ENCODE data around the gene SEMA6A. TPM values are rescaled to one million over a fixed set of nuclear protein-coding genes. Genes with fewer than 3 reads are reported as not detected.
"Not testable (repeated sequence)": the region's sequence is repeated elsewhere in the genome, so short reads cannot be mapped to it uniquely, and the experiment has no call there.

SEMA6A gene
- total RNA-seq, 5 donors from 2014 or later (not counting 1 experiment from before 2014, with no cell fraction given), result 0.79 to 0.88 (median 0.79) TPM; not detected in 2

DNA sequence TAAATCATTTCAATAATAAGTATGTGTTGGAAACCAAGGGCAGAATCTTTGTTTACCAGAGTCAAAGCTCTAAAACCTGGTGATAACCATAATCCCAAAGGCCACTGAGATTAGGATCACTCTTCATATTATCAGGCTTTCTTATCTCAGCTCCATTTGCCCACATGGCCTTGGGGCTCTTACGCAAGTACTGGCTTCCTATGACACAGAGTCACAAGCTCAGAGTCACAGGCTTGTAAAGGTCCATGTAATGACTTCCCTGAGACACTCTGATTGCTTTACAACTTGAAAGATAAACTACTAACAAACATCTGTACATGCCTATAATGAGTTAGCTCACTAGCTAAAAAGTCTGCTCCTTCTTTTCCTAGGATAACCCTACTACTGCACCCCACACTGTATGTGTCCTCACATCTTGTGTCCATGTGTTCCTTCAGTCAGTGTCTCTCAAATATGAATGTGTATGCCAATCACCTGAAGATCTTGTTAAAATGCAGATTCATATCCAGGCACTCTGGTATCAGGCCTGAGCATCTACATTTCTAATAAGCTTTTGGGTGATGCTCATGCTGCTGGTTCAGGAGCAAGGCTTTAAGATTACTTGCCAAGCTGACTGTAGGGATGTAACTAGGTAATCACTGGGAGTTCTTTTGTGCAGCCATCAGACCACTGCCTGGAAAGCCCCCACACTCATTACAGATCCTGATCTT lies 28.4 kb downstream of the SEMA6A start:
- no peak overlapping the region for H3K4me3 ChIP-seq (ENCODE audit: control insufficient read depth in 1 of 2, extremely low read depth in 1 of 2, low read length in 1 of 2)
- no peak overlapping the region for H3K27ac ChIP-seq (ENCODE audit: low read length)
- no peaks in the 10 kb centered on the region for H3K27me3 ChIP-seq (replicated peaks in 1 of 2; ENCODE audit: control insufficient read depth in 2 of 2, extremely low read depth in 1 of 2, insufficient read depth in 2 of 2, low read length in 1 of 2)
- H3K9me3 ChIP-seq, result peaks cover 2% of the 10 kb centered on the region
- ChIA-PET POLR2A (no interaction called here), CTCF (no interaction called here)
- ATAC-seq (replicated peaks in 1 of 4) (no peak), DNase-seq (no peak)
- no peaks in the 10 kb centered on the region for H3K36me3 ChIP-seq (ENCODE audit: control insufficient read depth in 2 of 2, extremely low read depth in 1 of 2, insufficient read depth in 1 of 2, low read length in 1 of 2)
- Mint-ChIP-seq H3K36me3 (no peaks in the 10 kb centered on the region), H3K4me1 (no peaks in the 10 kb centered on the region), H3K27me3 (peaks cover 4 to 7% of the 10 kb centered on the region in 2 donors), H3K27ac (no peak overlapping the region), H3K9me3 (peaks cover 10 to 22% (median 20%) of the 10 kb centered on the region in 3 donors), H3K4me3 (no peak overlapping the region)
- no peaks in the 10 kb centered on the region for H3K4me1 ChIP-seq (ENCODE audit: control insufficient read depth in 1 of 2, extremely low read depth in 1 of 2, insufficient read depth in 2 of 2, low read length in 2 of 2)
- 91% methylated on average over 1 of the region's 1 CpG for WGBS (ENCODE audit: insufficient coverage)

DNA sequence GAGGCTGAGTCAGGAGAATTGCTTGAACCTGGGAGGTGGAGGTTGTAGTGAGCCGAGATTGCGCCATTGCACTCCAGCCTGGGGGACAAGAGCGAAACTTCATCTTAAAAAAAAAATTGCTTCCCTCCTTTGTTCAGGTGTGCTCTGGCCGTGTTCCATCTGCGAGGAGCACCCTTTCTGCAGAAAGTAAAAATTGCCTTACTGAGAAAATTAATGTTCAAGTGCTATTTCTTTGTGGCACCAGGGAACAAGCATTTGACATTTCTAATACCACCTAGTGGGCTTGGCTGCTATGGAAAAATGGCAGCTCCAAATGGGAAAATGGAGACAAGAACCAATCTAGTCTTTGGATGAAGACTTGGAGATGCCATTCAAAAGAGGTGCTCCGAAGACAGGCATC lies 29.2 kb downstream of the SEMA6A start:
- H3K27ac ChIP-seq (ENCODE audit: low read length); ATAC-seq (replicated peaks in 1 of 4); H3K27me3 ChIP-seq (replicated peaks in 1 of 2; ENCODE audit: control insufficient read depth in 2 of 2, extremely low read depth in 1 of 2, insufficient read depth in 2 of 2, low read length in 1 of 2); DNase-seq; H3K4me3 ChIP-seq (ENCODE audit: control insufficient read depth in 1 of 2, extremely low read depth in 1 of 2, low read length in 1 of 2); H3K36me3 Mint-ChIP-seq; H3K4me3 Mint-ChIP-seq; H3K4me1 ChIP-seq (ENCODE audit: control insufficient read depth in 1 of 2, extremely low read depth in 1 of 2, insufficient read depth in 2 of 2, low read length in 2 of 2); H3K36me3 ChIP-seq (ENCODE audit: control insufficient read depth in 2 of 2, extremely low read depth in 1 of 2, insufficient read depth in 1 of 2, low read length in 1 of 2); POLR2A ChIA-PET; H3K27ac Mint-ChIP-seq; CTCF ChIA-PET; H3K9me3 ChIP-seq; H3K4me1 Mint-ChIP-seq; H3K27me3 Mint-ChIP-seq: not testable (repeated sequence)
- WGBS (ENCODE audit: insufficient coverage), result no CpG with 5 or more reads among the region's 6 CpGs
- peaks cover 10 to 22% (median 22%) of the 10 kb centered on the region in 3 donors for H3K9me3 Mint-ChIP-seq

DNA sequence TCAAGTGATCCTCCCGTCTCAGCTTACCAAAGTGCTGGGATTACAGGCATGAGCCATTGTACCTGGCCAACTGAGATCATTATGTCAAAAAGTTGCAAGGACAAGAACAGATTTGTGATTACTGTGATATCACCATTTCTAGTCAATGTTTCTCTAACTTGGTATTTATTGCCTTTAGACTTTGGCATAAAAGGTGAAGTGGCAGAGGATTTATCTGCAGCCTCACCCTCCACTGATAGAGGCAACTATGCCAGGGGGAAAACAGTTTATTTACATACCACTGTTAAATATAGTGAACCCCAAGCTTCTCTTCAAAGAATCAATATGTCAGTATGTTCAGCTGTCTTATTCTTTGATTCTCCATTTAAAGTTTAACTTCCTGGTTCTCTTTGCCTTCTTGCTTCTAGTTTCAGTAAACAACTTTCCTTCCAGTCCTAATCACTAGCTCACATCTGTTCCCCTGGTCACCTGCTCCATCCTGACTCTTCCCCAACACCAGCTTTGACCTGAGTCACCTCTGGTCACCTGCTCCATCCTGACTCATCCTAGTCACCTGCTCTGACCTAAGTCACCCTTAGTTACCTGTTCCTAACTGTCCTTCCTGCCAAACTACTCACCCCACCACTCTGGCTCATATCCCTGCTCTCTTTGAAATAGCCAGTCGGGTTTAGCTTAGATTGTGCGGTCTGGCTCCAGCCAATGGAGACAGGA lies 29.9 kb downstream of the SEMA6A start:
- Histone ChIP-seq H3K27ac (ENCODE audit: low read length) (no peak overlapping the region), H3K36me3 (ENCODE audit: control insufficient read depth in 2 of 2, extremely low read depth in 1 of 2, insufficient read depth in 1 of 2, low read length in 1 of 2) (no peaks in the 10 kb centered on the region), H3K27me3 (replicated peaks in 1 of 2; ENCODE audit: control insufficient read depth in 2 of 2, extremely low read depth in 1 of 2, insufficient read depth in 2 of 2, low read length in 1 of 2) (no peaks in the 10 kb centered on the region), H3K4me1 (ENCODE audit: control insufficient read depth in 1 of 2, extremely low read depth in 1 of 2, insufficient read depth in 2 of 2, low read length in 2 of 2) (no peaks in the 10 kb centered on the region), H3K4me3 (ENCODE audit: control insufficient read depth in 1 of 2, extremely low read depth in 1 of 2, low read length in 1 of 2) (no peak overlapping the region), H3K9me3 (peaks cover 2% of the 10 kb centered on the region)
- H3K27ac Mint-ChIP-seq, result peak overlapping the region in 1 of 2 donors; percentile 28
- CTCF ChIA-PET, result no interaction called here
- WGBS (ENCODE audit: insufficient coverage), result 93% methylated on average over 3 of the region's 3 CpGs
- H3K36me3 Mint-ChIP-seq, result no peaks in the 10 kb centered on the region
- POLR2A ChIA-PET, result no interaction called here
- ATAC-seq (replicated peaks in 1 of 4) (no peak), DNase-seq (no peak)
- H3K4me3 Mint-ChIP-seq, result no peak overlapping the region
- no peaks in the 10 kb centered on the region for H3K4me1 Mint-ChIP-seq
- peaks cover 4 to 7% of the 10 kb centered on the region in 2 donors for H3K27me3 Mint-ChIP-seq
- peaks cover 10 to 22% (median 22%) of the 10 kb centered on the region in 3 donors for H3K9me3 Mint-ChIP-seq

DNA sequence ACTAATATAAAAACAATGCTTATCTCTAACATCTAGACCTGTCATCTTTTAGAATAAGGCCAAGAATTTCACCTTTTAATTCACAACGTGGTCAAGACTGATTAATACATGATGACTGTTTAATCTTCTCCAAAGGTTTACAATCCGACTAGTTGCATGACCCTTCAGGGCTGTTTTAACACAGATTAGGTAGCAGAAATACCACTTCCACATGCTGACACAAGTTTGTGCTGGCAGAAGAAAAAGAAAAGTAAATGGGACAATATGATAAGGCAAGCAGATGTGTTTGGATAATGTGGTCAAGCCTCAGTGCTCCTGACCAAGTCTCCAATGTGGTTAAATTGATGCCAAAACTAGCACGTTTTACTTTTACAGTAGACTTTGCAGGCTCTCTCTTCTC lies 31.1 kb downstream of the SEMA6A start:
- no peak overlapping the region for H3K4me3 Mint-ChIP-seq
- ChIA-PET CTCF (no interaction called here), POLR2A (no interaction called here)
- Histone ChIP-seq H3K4me3 (ENCODE audit: control insufficient read depth in 1 of 2, extremely low read depth in 1 of 2, low read length in 1 of 2) (no peak overlapping the region), H3K36me3 (ENCODE audit: control insufficient read depth in 2 of 2, extremely low read depth in 1 of 2, insufficient read depth in 1 of 2, low read length in 1 of 2) (no peaks in the 10 kb centered on the region), H3K27me3 (replicated peaks in 1 of 2; ENCODE audit: control insufficient read depth in 2 of 2, extremely low read depth in 1 of 2, insufficient read depth in 2 of 2, low read length in 1 of 2) (no peaks in the 10 kb centered on the region), H3K27ac (ENCODE audit: low read length) (no peak overlapping the region), H3K4me1 (ENCODE audit: control insufficient read depth in 1 of 2, extremely low read depth in 1 of 2, insufficient read depth in 2 of 2, low read length in 2 of 2) (no peaks in the 10 kb centered on the region), H3K9me3 (peaks cover 2% of the 10 kb centered on the region)
- no peaks in the 10 kb centered on the region for H3K4me1 Mint-ChIP-seq
- H3K36me3 Mint-ChIP-seq, result no peaks in the 10 kb centered on the region
- DNase-seq (no peak), ATAC-seq (replicated peaks in 1 of 4) (no peak)
- peaks cover 10 to 22% (median 22%) of the 10 kb centered on the region in 3 donors for H3K9me3 Mint-ChIP-seq
- H3K27me3 Mint-ChIP-seq, result peaks cover 0 to 7% of the 10 kb centered on the region in 2 donors
- no CpG with 5 or more reads among the region's 3 CpGs for WGBS (ENCODE audit: insufficient coverage)
- H3K27ac Mint-ChIP-seq, result no peak overlapping the region

DNA sequence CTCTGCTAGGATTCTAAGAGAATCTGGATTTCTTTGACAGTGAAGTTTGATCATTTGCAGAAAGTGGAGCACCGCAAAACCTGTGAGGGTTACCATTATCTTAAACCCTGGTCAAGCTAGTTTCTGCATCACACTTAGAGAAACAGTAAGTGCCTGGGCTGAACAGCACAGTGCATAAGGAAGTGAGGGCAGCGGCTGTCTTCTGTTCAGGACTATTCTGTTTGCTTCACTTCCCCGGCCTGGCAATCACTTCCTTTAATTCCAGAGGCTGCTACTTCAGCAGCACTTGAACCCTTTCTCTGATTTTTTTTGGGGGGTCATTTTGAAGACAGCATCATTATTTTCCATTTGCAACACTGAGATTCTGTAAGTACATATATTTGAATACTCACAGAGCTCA lies 32.0 kb downstream of the SEMA6A start:
- Mint-ChIP-seq H3K9me3 (peaks cover 10 to 22% (median 22%) of the 10 kb centered on the region in 3 donors), H3K27ac (no peak overlapping the region), H3K4me3 (no peak overlapping the region), H3K36me3 (no peaks in the 10 kb centered on the region), H3K4me1 (no peaks in the 10 kb centered on the region), H3K27me3 (peaks cover 0 to 5% of the 10 kb centered on the region in 2 donors)
- no peak for ATAC-seq (replicated peaks in 1 of 4)
- H3K36me3 ChIP-seq (ENCODE audit: control insufficient read depth in 2 of 2, extremely low read depth in 1 of 2, insufficient read depth in 1 of 2, low read length in 1 of 2), result no peaks in the 10 kb centered on the region
- ChIA-PET POLR2A (no interaction called here), CTCF (no interaction called here)
- no peak overlapping the region for H3K27ac ChIP-seq (ENCODE audit: low read length)
- peaks cover 2% of the 10 kb centered on the region for H3K9me3 ChIP-seq
- H3K4me3 ChIP-seq (ENCODE audit: control insufficient read depth in 1 of 2, extremely low read depth in 1 of 2, low read length in 1 of 2), result no peak overlapping the region
- 90% methylated on average over 2 of the region's 3 CpGs for WGBS (ENCODE audit: insufficient coverage)
- no peaks in the 10 kb centered on the region for H3K27me3 ChIP-seq (replicated peaks in 1 of 2; ENCODE audit: control insufficient read depth in 2 of 2, extremely low read depth in 1 of 2, insufficient read depth in 2 of 2, low read length in 1 of 2)
- H3K4me1 ChIP-seq (ENCODE audit: control insufficient read depth in 1 of 2, extremely low read depth in 1 of 2, insufficient read depth in 2 of 2, low read length in 2 of 2), result no peaks in the 10 kb centered on the region
- no peak for DNase-seq

DNA sequence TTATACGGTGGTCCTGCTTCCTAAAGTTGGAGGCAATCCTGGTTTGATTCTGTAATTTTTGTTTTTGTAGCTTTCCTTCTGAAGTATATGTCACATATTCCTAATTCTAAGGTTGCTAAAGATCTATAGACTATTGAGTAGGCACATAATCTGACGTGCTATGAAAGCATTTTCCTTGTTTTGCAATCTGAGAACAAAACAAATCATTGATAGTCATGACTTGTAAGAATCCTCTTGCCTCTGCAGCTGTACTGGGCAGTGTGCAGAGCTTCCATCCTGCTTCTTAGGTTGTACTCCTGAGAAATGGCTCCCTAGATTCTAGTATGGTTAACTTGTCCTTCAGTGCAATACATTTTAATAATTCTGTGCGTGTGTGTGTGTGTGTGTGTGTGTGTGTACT lies 35.4 kb downstream of the SEMA6A start:
- DNase-seq (no peak), ATAC-seq (replicated peaks in 1 of 4) (no peak)
- H3K36me3 ChIP-seq (ENCODE audit: control insufficient read depth in 2 of 2, extremely low read depth in 1 of 2, insufficient read depth in 1 of 2, low read length in 1 of 2), result no peaks in the 10 kb centered on the region
- ChIA-PET CTCF (no interaction called here), POLR2A (no interaction called here)
- Mint-ChIP-seq H3K27ac (no peak overlapping the region), H3K36me3 (no peaks in the 10 kb centered on the region), H3K27me3 (peaks cover 0 to 5% of the 10 kb centered on the region in 2 donors), H3K9me3 (peaks cover 0 to 11% (median 11%) of the 10 kb centered on the region in 3 donors), H3K4me1 (no peaks in the 10 kb centered on the region), H3K4me3 (no peak overlapping the region)
- H3K27ac ChIP-seq (ENCODE audit: low read length), result no peak overlapping the region
- H3K27me3 ChIP-seq (replicated peaks in 1 of 2; ENCODE audit: control insufficient read depth in 2 of 2, extremely low read depth in 1 of 2, insufficient read depth in 2 of 2, low read length in 1 of 2), result no peaks in the 10 kb centered on the region
- WGBS (ENCODE audit: insufficient coverage), result 78% methylated on average over 1 of the region's 3 CpGs
- H3K4me1 ChIP-seq (ENCODE audit: control insufficient read depth in 1 of 2, extremely low read depth in 1 of 2, insufficient read depth in 2 of 2, low read length in 2 of 2), result no peaks in the 10 kb centered on the region
- no peak overlapping the region for H3K4me3 ChIP-seq (ENCODE audit: control insufficient read depth in 1 of 2, extremely low read depth in 1 of 2, low read length in 1 of 2)
- no peaks in the 10 kb centered on the region for H3K9me3 ChIP-seq
